ENCODE results near the gene EMX2.

The EMX2 gene

GRCh38 chr10:117562220-117562619 lies 19.7 kb downstream of the EMX2 start:
- Histone ChIP-seq H4K12ac (ENCODE audit: low read depth, low read length) (no peak overlapping the region), H3K79me1 (ENCODE audit: low read length) (no peaks in the 10 kb centered on the region), H3K79me2 (ENCODE audit: control insufficient read depth, insufficient read depth, low read length, poor library complexity) (no peaks in the 10 kb centered on the region), H3K23ac (ENCODE audit: low read length) (no peak overlapping the region), H4K91ac (ENCODE audit: low read depth, low read length) (no peak overlapping the region), H3K4me3 (ENCODE audit: low read depth, low read length) (no peak overlapping the region), H2AFZ (ENCODE audit: insufficient read depth, low read length, poor library complexity) (no peak overlapping the region), H3K18ac (ENCODE audit: low read length) (no peak overlapping the region), H3K4me2 (ENCODE audit: low read length) (no peak overlapping the region), H2BK12ac (ENCODE audit: low read length) (no peak overlapping the region), H3K9me3 (ENCODE audit: insufficient read depth, low read depth, low read length) (peaks cover 5% of the 10 kb centered on the region), H3K4me1 (ENCODE audit: control insufficient read depth in 1 of 2, insufficient read depth in 2 of 2, low read length in 2 of 2) (no peaks in the 10 kb centered on the region), H3K9ac (ENCODE audit: low read length) (no peak overlapping the region), H3K36me3 (ENCODE audit: control insufficient read depth in 1 of 2, insufficient read depth in 2 of 2, low read length in 2 of 2) (no peaks in the 10 kb centered on the region), H3K27me3 (ENCODE audit: insufficient read depth, low read length) (no peaks in the 10 kb centered on the region), H4K8ac (ENCODE audit: low read depth, low read length) (no peak overlapping the region), H3K14ac (ENCODE audit: low read length) (no peak overlapping the region), H2BK5ac (ENCODE audit: low read depth, low read length, poor library complexity) (no peak overlapping the region), H2AK5ac (ENCODE audit: low read length) (no peak overlapping the region), H3K4ac (ENCODE audit: low read depth, low read length) (no peak overlapping the region), H2BK120ac (ENCODE audit: insufficient read depth, low read length, poor library complexity) (no peak overlapping the region), H3K27ac (ENCODE audit: low read depth, low read length) (no peak overlapping the region)
- DNase-seq = no peak
- WGBS (ENCODE audit: extremely low coverage, insufficient coverage, insufficient read length) = no CpG with 5 or more reads among the region's 7 CpGs

GRCh38 chr10:117562896-117563737 lies 20.6 kb downstream of the EMX2 start:
- H3K79me2 ChIP-seq (ENCODE audit: control insufficient read depth, insufficient read depth, low read length, poor library complexity) = no peaks in the 10 kb centered on the region
- no peak overlapping the region for H2BK12ac ChIP-seq (ENCODE audit: low read length)
- no peak overlapping the region for H4K12ac ChIP-seq (ENCODE audit: low read depth, low read length)
- H3K27ac ChIP-seq (ENCODE audit: low read depth, low read length) = no peak overlapping the region
- H3K9ac ChIP-seq (ENCODE audit: low read length) = no peak overlapping the region
- no peak overlapping the region for H2BK120ac ChIP-seq (ENCODE audit: insufficient read depth, low read length, poor library complexity)
- no peaks in the 10 kb centered on the region for H3K27me3 ChIP-seq (ENCODE audit: insufficient read depth, low read length)
- no peak overlapping the region for H3K18ac ChIP-seq (ENCODE audit: low read length)
- no peaks in the 10 kb centered on the region for H3K36me3 ChIP-seq (ENCODE audit: control insufficient read depth in 1 of 2, insufficient read depth in 2 of 2, low read length in 2 of 2)
- H2AK5ac ChIP-seq (ENCODE audit: low read length) = no peak overlapping the region
- peak overlapping the region; percentile 37 for H3K4me3 ChIP-seq (ENCODE audit: low read depth, low read length)
- H3K14ac ChIP-seq (ENCODE audit: low read length) = no peak overlapping the region
- no CpG with 5 or more reads among the region's 9 CpGs for WGBS (ENCODE audit: extremely low coverage, insufficient coverage, insufficient read length)
- H3K23ac ChIP-seq (ENCODE audit: low read length) = peak overlapping the region; percentile 95
- H3K9me3 ChIP-seq (ENCODE audit: insufficient read depth, low read depth, low read length) = peaks cover 5% of the 10 kb centered on the region
- H4K91ac ChIP-seq (ENCODE audit: low read depth, low read length) = no peak overlapping the region
- no peaks in the 10 kb centered on the region for H3K79me1 ChIP-seq (ENCODE audit: low read length)
- no peak overlapping the region for H3K4me2 ChIP-seq (ENCODE audit: low read length)
- H2BK5ac ChIP-seq (ENCODE audit: low read depth, low read length, poor library complexity) = no peak overlapping the region
- no peaks in the 10 kb centered on the region for H3K4me1 ChIP-seq (ENCODE audit: control insufficient read depth in 1 of 2, insufficient read depth in 2 of 2, low read length in 2 of 2)
- no peak overlapping the region for H3K4ac ChIP-seq (ENCODE audit: low read depth, low read length)
- H4K8ac ChIP-seq (ENCODE audit: low read depth, low read length) = no peak overlapping the region
- no peak for DNase-seq
- no peak overlapping the region for H2AFZ ChIP-seq (ENCODE audit: insufficient read depth, low read length, poor library complexity)

- Histone ChIP-seq H2AK5ac (ENCODE audit: low read length) (no peak overlapping the region), H2BK12ac (ENCODE audit: low read length) (no peak overlapping the region), H3K4me3 (ENCODE audit: low read depth, low read length) (no peak overlapping the region), H3K14ac (ENCODE audit: low read length) (no peak overlapping the region), H3K18ac (ENCODE audit: low read length) (no peak overlapping the region), H3K79me1 (ENCODE audit: low read length) (no peaks in the 10 kb centered on the region), H3K9ac (ENCODE audit: low read length) (no peak overlapping the region), H3K27ac (ENCODE audit: low read depth, low read length) (no peak overlapping the region), H2AFZ (ENCODE audit: insufficient read depth, low read length, poor library complexity) (no peak overlapping the region), H3K4ac (ENCODE audit: low read depth, low read length) (no peak overlapping the region), H3K23ac (ENCODE audit: low read length) (no peak overlapping the region), H3K9me3 (ENCODE audit: insufficient read depth, low read depth, low read length) (peaks cover 5% of the 10 kb centered on the region), H3K4me2 (ENCODE audit: low read length) (no peak overlapping the region), H3K79me2 (ENCODE audit: control insufficient read depth, insufficient read depth, low read length, poor library complexity) (no peaks in the 10 kb centered on the region), H3K36me3 (ENCODE audit: control insufficient read depth in 1 of 2, insufficient read depth in 2 of 2, low read length in 2 of 2) (no peaks in the 10 kb centered on the region), H2BK5ac (ENCODE audit: low read depth, low read length, poor library complexity) (no peak overlapping the region), H4K91ac (ENCODE audit: low read depth, low read length) (no peak overlapping the region), H4K12ac (ENCODE audit: low read depth, low read length) (no peak overlapping the region), H2BK120ac (ENCODE audit: insufficient read depth, low read length, poor library complexity) (no peak overlapping the region), H3K4me1 (ENCODE audit: control insufficient read depth in 1 of 2, insufficient read depth in 2 of 2, low read length in 2 of 2) (no peaks in the 10 kb centered on the region), H4K8ac (ENCODE audit: low read depth, low read length) (no peak overlapping the region), H3K27me3 (ENCODE audit: insufficient read depth, low read length) (no peaks in the 10 kb centered on the region)
- no peak for DNase-seq
- no CpG with 5 or more reads among the region's 10 CpGs for WGBS (ENCODE audit: extremely low coverage, insufficient coverage, insufficient read length)
Observed at GRCh38 chr10:117563780-117564179, 21.2 kb downstream of the EMX2 start.

GRCh38 chr10:117565068-117565467 lies 22.5 kb downstream of the EMX2 start:
- H4K8ac ChIP-seq (ENCODE audit: low read depth, low read length) = no peak overlapping the region
- H2BK120ac ChIP-seq (ENCODE audit: insufficient read depth, low read length, poor library complexity) = no peak overlapping the region
- H3K27ac ChIP-seq (ENCODE audit: low read depth, low read length) = no peak overlapping the region
- no peak overlapping the region for H4K12ac ChIP-seq (ENCODE audit: low read depth, low read length)
- H3K79me2 ChIP-seq (ENCODE audit: control insufficient read depth, insufficient read depth, low read length, poor library complexity) = no peaks in the 10 kb centered on the region
- no peaks in the 10 kb centered on the region for H3K27me3 ChIP-seq (ENCODE audit: insufficient read depth, low read length)
- H3K14ac ChIP-seq (ENCODE audit: low read length) = no peak overlapping the region
- no peak overlapping the region for H2AFZ ChIP-seq (ENCODE audit: insufficient read depth, low read length, poor library complexity)
- no peak overlapping the region for H3K9ac ChIP-seq (ENCODE audit: low read length)
- H2BK5ac ChIP-seq (ENCODE audit: low read depth, low read length, poor library complexity) = no peak overlapping the region
- H3K4me1 ChIP-seq (ENCODE audit: control insufficient read depth in 1 of 2, insufficient read depth in 2 of 2, low read length in 2 of 2) = no peaks in the 10 kb centered on the region
- no peak overlapping the region for H3K4me2 ChIP-seq (ENCODE audit: low read length)
- no peak overlapping the region for H2AK5ac ChIP-seq (ENCODE audit: low read length)
- no peaks in the 10 kb centered on the region for H3K36me3 ChIP-seq (ENCODE audit: control insufficient read depth in 1 of 2, insufficient read depth in 2 of 2, low read length in 2 of 2)
- no peak overlapping the region for H3K4ac ChIP-seq (ENCODE audit: low read depth, low read length)
- H2BK12ac ChIP-seq (ENCODE audit: low read length) = no peak overlapping the region
- H3K79me1 ChIP-seq (ENCODE audit: low read length) = no peaks in the 10 kb centered on the region
- H3K23ac ChIP-seq (ENCODE audit: low read length) = no peak overlapping the region
- H3K18ac ChIP-seq (ENCODE audit: low read length) = no peak overlapping the region
- H4K91ac ChIP-seq (ENCODE audit: low read depth, low read length) = no peak overlapping the region
- no peak for DNase-seq
- peaks cover 5% of the 10 kb centered on the region for H3K9me3 ChIP-seq (ENCODE audit: insufficient read depth, low read depth, low read length)
- no peak overlapping the region for H3K4me3 ChIP-seq (ENCODE audit: low read depth, low read length)
- no CpG with 5 or more reads among the region's 3 CpGs for WGBS (ENCODE audit: extremely low coverage, insufficient coverage, insufficient read length)
